Memory B cell (primary cell): ENCODE measurements around the gene TRIM8.

Experiments
- ATAC-seq: fragments of 150-1000 bp; cut with Tn5 transposase; 2 replicates; pipeline ENCODE4 v1.10.0; 2021; ENCODE audit warnings: low read depth, mild to moderate bottlenecking, moderate library complexity
- DNase-seq, 2 donors: peaks; one replicate each; pipeline ENCODE4 v3.0.0; 2022; ENCODE audit warnings: low spot score in 2 of 2
- H3K27ac Mint-ChIP-seq: one replicate; pipeline ENCODE4 v1.8.0; 2022; ENCODE audit warnings: mild to moderate bottlenecking, moderate library complexity, mixed read lengths
- H3K27me3 Mint-ChIP-seq: one replicate; pipeline ENCODE4 v1.8.0; 2022; ENCODE audit warnings: mixed read lengths
- H3K36me3 Mint-ChIP-seq: one replicate; pipeline ENCODE4 v1.8.0; 2022; ENCODE audit warnings: mild to moderate bottlenecking, mixed read lengths
- H3K4me1 Mint-ChIP-seq: one replicate; pipeline ENCODE4 v1.8.0; 2022; ENCODE audit warnings: mixed read lengths
- H3K4me3 Mint-ChIP-seq: one replicate; pipeline ENCODE4 v1.8.0; 2022; ENCODE audit warnings: mild to moderate bottlenecking, moderate library complexity, mixed read lengths
- H3K9me3 Mint-ChIP-seq: one replicate; pipeline ENCODE4 v1.8.0; 2022; ENCODE audit warnings: mixed read lengths

The TRIM8 gene

GRCh38 chr10:102608487-102608886 is 35.8 kb upstream of the TRIM8 start:
- Mint-ChIP-seq H3K4me3 (no peak overlapping the region), H3K27me3 (no peaks in the 10 kb centered on the region), H3K4me1 (no peaks in the 10 kb centered on the region), H3K27ac (no peak overlapping the region), H3K9me3 (no peaks in the 10 kb centered on the region), H3K36me3 (peaks cover 16% of the 10 kb centered on the region)
- DNase-seq, result no peak
- peak; percentile 43 for ATAC-seq

GRCh38 chr10:102610441-102610887 is 33.8 kb upstream of the TRIM8 start:
- Mint-ChIP-seq H3K27me3 (no peaks in the 10 kb centered on the region), H3K36me3 (peaks cover 9% of the 10 kb centered on the region), H3K27ac (no peak overlapping the region), H3K4me3 (no peak overlapping the region), H3K9me3 (no peaks in the 10 kb centered on the region), H3K4me1 (no peaks in the 10 kb centered on the region)
- no peak for DNase-seq
- no peak for ATAC-seq

GRCh38 chr10:102611514-102612087 is 32.7 kb upstream of the TRIM8 start:
- H3K9me3 Mint-ChIP-seq, result no peaks in the 10 kb centered on the region
- no peaks in the 10 kb centered on the region for H3K27me3 Mint-ChIP-seq
- H3K4me3 Mint-ChIP-seq, result no peak overlapping the region
- ATAC-seq (no peak), DNase-seq (no peak)
- peaks cover 7% of the 10 kb centered on the region for H3K36me3 Mint-ChIP-seq
- H3K27ac Mint-ChIP-seq, result no peak overlapping the region
- H3K4me1 Mint-ChIP-seq, result no peaks in the 10 kb centered on the region

GRCh38 chr10:102612964-102613275 is 31.4 kb upstream of the TRIM8 start:
- no peak for ATAC-seq
- Mint-ChIP-seq H3K27ac (no peak overlapping the region), H3K9me3 (no peaks in the 10 kb centered on the region), H3K4me1 (no peaks in the 10 kb centered on the region), H3K4me3 (no peak overlapping the region), H3K27me3 (no peaks in the 10 kb centered on the region), H3K36me3 (peaks cover 6% of the 10 kb centered on the region)
- no peak for DNase-seq

GRCh38 chr10:102613286-102613685 is 31.0 kb upstream of the TRIM8 start:
- no peak overlapping the region for H3K27ac Mint-ChIP-seq
- no peak for DNase-seq
- H3K9me3 Mint-ChIP-seq, result no peaks in the 10 kb centered on the region
- no peaks in the 10 kb centered on the region for H3K27me3 Mint-ChIP-seq
- no peaks in the 10 kb centered on the region for H3K4me1 Mint-ChIP-seq
- H3K36me3 Mint-ChIP-seq, result peaks cover 10% of the 10 kb centered on the region
- H3K4me3 Mint-ChIP-seq, result no peak overlapping the region
- no peak for ATAC-seq

- ATAC-seq, result no peak
- no peaks in the 10 kb centered on the region for H3K9me3 Mint-ChIP-seq
- DNase-seq, result no peak
- H3K4me3 Mint-ChIP-seq, result no peak overlapping the region
- no peaks in the 10 kb centered on the region for H3K27me3 Mint-ChIP-seq
- H3K27ac Mint-ChIP-seq, result no peak overlapping the region
- H3K4me1 Mint-ChIP-seq, result no peaks in the 10 kb centered on the region
- peaks cover 13% of the 10 kb centered on the region for H3K36me3 Mint-ChIP-seq
Measured at GRCh38 chr10:102613785-102614184, 30.5 kb upstream of the TRIM8 start.

- ATAC-seq, result no peak
- no peak for DNase-seq
- peaks cover 14% of the 10 kb centered on the region for H3K36me3 Mint-ChIP-seq
- H3K27ac Mint-ChIP-seq, result no peak overlapping the region
- H3K4me1 Mint-ChIP-seq, result no peaks in the 10 kb centered on the region
- H3K27me3 Mint-ChIP-seq, result no peaks in the 10 kb centered on the region
- H3K4me3 Mint-ChIP-seq, result no peak overlapping the region
- H3K9me3 Mint-ChIP-seq, result no peaks in the 10 kb centered on the region
Measured at GRCh38 chr10:102614888-102615287, 29.4 kb upstream of the TRIM8 start.

GRCh38 chr10:102615361-102615760 is 28.9 kb upstream of the TRIM8 start:
- Mint-ChIP-seq H3K9me3 (no peaks in the 10 kb centered on the region), H3K27ac (no peak overlapping the region), H3K36me3 (peaks cover 14% of the 10 kb centered on the region), H3K4me1 (no peaks in the 10 kb centered on the region), H3K4me3 (no peak overlapping the region), H3K27me3 (no peaks in the 10 kb centered on the region)
- ATAC-seq, result no peak
- no peak for DNase-seq

- H3K27ac Mint-ChIP-seq, result no peak overlapping the region
- peaks cover 14% of the 10 kb centered on the region for H3K36me3 Mint-ChIP-seq
- DNase-seq, result no peak
- no peaks in the 10 kb centered on the region for H3K4me1 Mint-ChIP-seq
- no peaks in the 10 kb centered on the region for H3K9me3 Mint-ChIP-seq
- no peaks in the 10 kb centered on the region for H3K27me3 Mint-ChIP-seq
- H3K4me3 Mint-ChIP-seq, result no peak overlapping the region
- no peak for ATAC-seq
Measured at GRCh38 chr10:102616066-102616770, 28.1 kb upstream of the TRIM8 start.

GRCh38 chr10:102617041-102617440 is 27.2 kb upstream of the TRIM8 start:
- peaks cover 16% of the 10 kb centered on the region for H3K36me3 Mint-ChIP-seq
- DNase-seq, result no peak
- no peaks in the 10 kb centered on the region for H3K27me3 Mint-ChIP-seq
- no peaks in the 10 kb centered on the region for H3K4me1 Mint-ChIP-seq
- no peak for ATAC-seq
- H3K4me3 Mint-ChIP-seq, result no peak overlapping the region
- no peak overlapping the region for H3K27ac Mint-ChIP-seq
- H3K9me3 Mint-ChIP-seq, result no peaks in the 10 kb centered on the region

GRCh38 chr10:102617816-102618215 is 26.5 kb upstream of the TRIM8 start:
- no peaks in the 10 kb centered on the region for H3K4me1 Mint-ChIP-seq
- DNase-seq (no peak), ATAC-seq (no peak)
- H3K36me3 Mint-ChIP-seq, result peaks cover 16% of the 10 kb centered on the region
- H3K27me3 Mint-ChIP-seq, result no peaks in the 10 kb centered on the region
- no peaks in the 10 kb centered on the region for H3K9me3 Mint-ChIP-seq
- no peak overlapping the region for H3K27ac Mint-ChIP-seq
- no peak overlapping the region for H3K4me3 Mint-ChIP-seq

GRCh38 chr10:102619281-102619981 is 24.8 kb upstream of the TRIM8 start:
- Mint-ChIP-seq H3K27me3 (no peaks in the 10 kb centered on the region), H3K36me3 (peaks cover 16% of the 10 kb centered on the region), H3K27ac (no peak overlapping the region), H3K4me3 (no peak overlapping the region), H3K9me3 (no peaks in the 10 kb centered on the region), H3K4me1 (no peaks in the 10 kb centered on the region)
- DNase-seq (no peak), ATAC-seq (no peak)

- Mint-ChIP-seq H3K4me1 (peaks cover 3% of the 10 kb centered on the region), H3K36me3 (peaks cover 18% of the 10 kb centered on the region), H3K27me3 (no peaks in the 10 kb centered on the region), H3K27ac (no peak overlapping the region), H3K9me3 (no peaks in the 10 kb centered on the region), H3K4me3 (no peak overlapping the region)
- no peak for ATAC-seq
- no peak for DNase-seq
Measured at GRCh38 chr10:102620138-102620590, 24.1 kb upstream of the TRIM8 start.

GRCh38 chr10:102620591-102621442 is 23.5 kb upstream of the TRIM8 start:
- Mint-ChIP-seq H3K36me3 (peaks cover 18% of the 10 kb centered on the region), H3K27ac (no peak overlapping the region), H3K4me1 (peaks cover 8% of the 10 kb centered on the region), H3K9me3 (no peaks in the 10 kb centered on the region), H3K4me3 (no peak overlapping the region), H3K27me3 (no peaks in the 10 kb centered on the region)
- ATAC-seq (no peak), DNase-seq (no peak)
